PFSK-1 (cell line): ENCODE data around the gene TXN.

Source experiments
- FOXP2 ChIP-seq: optimal IDR thresholded peaks from 2 replicates; pipeline ENCODE3; 2011; ENCODE audit warnings: borderline replicate concordance, control low read depth, inconsistent platforms; ENCODE audit not compliant: insufficient read depth; ENCODE audit errors: extremely low read length, extremely low read depth
- POLR2AphosphoS5 ChIP-seq: IDR thresholded peaks from 2 replicates; pipeline ENCODE4 v1.6.1; 2012; ENCODE audit warnings: low read depth, mild to moderate bottlenecking, control low read depth, low read length, moderate library complexity
- SIN3A ChIP-seq: IDR thresholded peaks from 2 replicates; pipeline ENCODE4 v1.6.1; 2012; ENCODE audit warnings: mild to moderate bottlenecking, low read length, moderate library complexity, borderline replicate concordance; ENCODE audit not compliant: insufficient read depth
- TAF1 ChIP-seq: IDR thresholded peaks from 2 replicates; pipeline ENCODE4 v1.6.1; 2012; ENCODE audit warnings: low read length, control low read depth, borderline replicate concordance; ENCODE audit not compliant: insufficient read depth
- TF ChIP-seq, protein P1 (sequence below), 2 experiments: IDR thresholded peaks; 2 replicates each; pipeline versions ENCODE4 v1.6.1 to v1.8.0; 2011 to 2012; ENCODE audit warnings: low read depth in 2 of 2, low read length in 2 of 2, control low read depth in 1 of 2, inconsistent platforms in 1 of 2, mild to moderate bottlenecking in 1 of 2, moderate library complexity in 1 of 2; ENCODE audit not compliant: insufficient read depth in 1 of 2

DNA sequence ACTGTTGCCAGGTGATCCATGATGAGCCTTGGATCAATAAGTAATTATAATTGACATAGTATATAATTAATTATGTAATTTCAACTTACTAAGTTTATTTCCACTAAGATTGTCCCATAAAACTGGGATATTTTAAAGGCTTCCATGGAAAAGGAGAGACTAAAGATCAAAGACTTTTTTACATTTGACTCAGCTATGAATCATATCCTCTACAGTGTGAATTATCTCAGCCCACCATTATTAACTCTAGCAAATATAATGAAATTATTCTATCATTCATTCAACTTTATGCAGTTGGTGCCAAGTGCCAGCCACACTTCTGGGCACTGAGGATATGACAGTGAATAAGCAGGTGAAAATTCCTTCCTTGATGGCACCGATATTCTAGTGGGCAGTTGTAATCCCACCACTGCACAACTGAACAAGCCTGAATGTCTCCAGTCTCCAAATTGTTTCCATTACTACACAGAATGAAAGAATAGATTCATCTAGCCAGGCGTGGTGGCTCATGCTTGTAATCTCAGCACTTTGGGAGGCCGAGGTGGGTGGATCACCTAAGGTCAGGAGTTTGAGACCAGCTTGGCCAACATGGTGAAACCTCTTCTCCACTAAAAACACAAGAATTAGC is 21.9 kb upstream of the TXN start:
- no peak for TF ChIP-seq SIN3A
- TF ChIP-seq, protein P1, sequence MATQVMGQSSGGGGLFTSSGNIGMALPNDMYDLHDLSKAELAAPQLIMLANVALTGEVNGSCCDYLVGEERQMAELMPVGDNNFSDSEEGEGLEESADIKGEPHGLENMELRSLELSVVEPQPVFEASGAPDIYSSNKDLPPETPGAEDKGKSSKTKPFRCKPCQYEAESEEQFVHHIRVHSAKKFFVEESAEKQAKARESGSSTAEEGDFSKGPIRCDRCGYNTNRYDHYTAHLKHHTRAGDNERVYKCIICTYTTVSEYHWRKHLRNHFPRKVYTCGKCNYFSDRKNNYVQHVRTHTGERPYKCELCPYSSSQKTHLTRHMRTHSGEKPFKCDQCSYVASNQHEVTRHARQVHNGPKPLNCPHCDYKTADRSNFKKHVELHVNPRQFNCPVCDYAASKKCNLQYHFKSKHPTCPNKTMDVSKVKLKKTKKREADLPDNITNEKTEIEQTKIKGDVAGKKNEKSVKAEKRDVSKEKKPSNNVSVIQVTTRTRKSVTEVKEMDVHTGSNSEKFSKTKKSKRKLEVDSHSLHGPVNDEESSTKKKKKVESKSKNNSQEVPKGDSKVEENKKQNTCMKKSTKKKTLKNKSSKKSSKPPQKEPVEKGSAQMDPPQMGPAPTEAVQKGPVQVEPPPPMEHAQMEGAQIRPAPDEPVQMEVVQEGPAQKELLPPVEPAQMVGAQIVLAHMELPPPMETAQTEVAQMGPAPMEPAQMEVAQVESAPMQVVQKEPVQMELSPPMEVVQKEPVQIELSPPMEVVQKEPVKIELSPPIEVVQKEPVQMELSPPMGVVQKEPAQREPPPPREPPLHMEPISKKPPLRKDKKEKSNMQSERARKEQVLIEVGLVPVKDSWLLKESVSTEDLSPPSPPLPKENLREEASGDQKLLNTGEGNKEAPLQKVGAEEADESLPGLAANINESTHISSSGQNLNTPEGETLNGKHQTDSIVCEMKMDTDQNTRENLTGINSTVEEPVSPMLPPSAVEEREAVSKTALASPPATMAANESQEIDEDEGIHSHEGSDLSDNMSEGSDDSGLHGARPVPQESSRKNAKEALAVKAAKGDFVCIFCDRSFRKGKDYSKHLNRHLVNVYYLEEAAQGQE (IDR thresholded peaks at IDR 0.05; ENCODE audit: insufficient read depth in 1 of 2, low read depth in 2 of 2, low read length in 2 of 2): no peak
- TF ChIP-seq POLR2AphosphoS5: no peak
- TF ChIP-seq TAF1: no peak
- TF ChIP-seq FOXP2: no peak
